Measurements from ENCODE around the gene SREBF2.

DNA sequence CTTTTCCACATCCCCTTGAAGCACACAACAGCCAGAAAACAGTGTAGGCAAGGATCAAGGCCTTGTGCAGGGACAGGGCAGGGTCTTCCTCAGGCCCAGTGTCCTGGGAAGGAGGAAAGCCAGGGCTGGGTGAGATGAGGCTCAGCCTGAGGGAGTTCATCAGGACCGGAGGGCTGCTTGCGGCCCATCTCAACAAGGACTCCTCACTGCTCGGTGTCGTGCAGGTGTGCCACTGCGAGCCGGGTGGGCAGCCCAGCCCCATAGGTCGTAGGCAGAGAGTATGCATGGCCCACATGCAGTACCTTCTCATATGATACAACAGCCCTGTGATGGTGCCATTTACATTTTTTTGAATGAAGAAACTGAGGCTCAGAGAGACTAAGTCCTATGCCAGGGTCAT is 69.1 kb downstream of the SREBF2 start:
- TF ChIP-seq, protein P1, sequence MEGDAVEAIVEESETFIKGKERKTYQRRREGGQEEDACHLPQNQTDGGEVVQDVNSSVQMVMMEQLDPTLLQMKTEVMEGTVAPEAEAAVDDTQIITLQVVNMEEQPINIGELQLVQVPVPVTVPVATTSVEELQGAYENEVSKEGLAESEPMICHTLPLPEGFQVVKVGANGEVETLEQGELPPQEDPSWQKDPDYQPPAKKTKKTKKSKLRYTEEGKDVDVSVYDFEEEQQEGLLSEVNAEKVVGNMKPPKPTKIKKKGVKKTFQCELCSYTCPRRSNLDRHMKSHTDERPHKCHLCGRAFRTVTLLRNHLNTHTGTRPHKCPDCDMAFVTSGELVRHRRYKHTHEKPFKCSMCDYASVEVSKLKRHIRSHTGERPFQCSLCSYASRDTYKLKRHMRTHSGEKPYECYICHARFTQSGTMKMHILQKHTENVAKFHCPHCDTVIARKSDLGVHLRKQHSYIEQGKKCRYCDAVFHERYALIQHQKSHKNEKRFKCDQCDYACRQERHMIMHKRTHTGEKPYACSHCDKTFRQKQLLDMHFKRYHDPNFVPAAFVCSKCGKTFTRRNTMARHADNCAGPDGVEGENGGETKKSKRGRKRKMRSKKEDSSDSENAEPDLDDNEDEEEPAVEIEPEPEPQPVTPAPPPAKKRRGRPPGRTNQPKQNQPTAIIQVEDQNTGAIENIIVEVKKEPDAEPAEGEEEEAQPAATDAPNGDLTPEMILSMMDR (conservative IDR thresholded peaks at IDR 0.05; ENCODE audit: low read length), result no peak
- TF ChIP-seq EZH2phosphoT487 (IDR thresholded peaks at IDR 0.05; ENCODE audit: borderline replicate concordance), result no peak

All from Loucy (cell line).